GM23338 (cell line): Measurements from ENCODE around the gene KCND2. TPM values are rescaled to one million over a fixed set of nuclear protein-coding genes. Genes with fewer than 3 reads are reported as not detected.

Experiments used
- ATAC-seq: fragments of 200-7000 bp; cut with Tn5 transposase; 3 replicates; pipeline ENCODE4 v1.9.1; 2020
- DNase-seq: peaks from one replicate; pipeline ENCODE4 v3.0.0-alpha.2; 2015; ENCODE audit warnings: low spot score
- H2AFZ ChIP-seq: fragments of 200-600 bp; sonication (generic); 2 replicates; pipeline ENCODE4 v1.8.0; 2016; ENCODE audit warnings: antibody characterized with exemption, mild to moderate bottlenecking, moderate library complexity
- H3F3A ChIP-seq: fragments of 200-600 bp; sonication (generic); replicated peaks from 2 replicates; pipeline ENCODE4 v1.8.0; 2017; ENCODE audit warnings: antibody characterized with exemption, mixed run types, low read depth
- H3K27ac ChIP-seq: fragments of 200-600 bp; sonication (generic); 2 replicates; pipeline ENCODE4 v1.6.1; 2016; ENCODE audit warnings: low read depth
- H3K27me3 ChIP-seq: fragments of 200-600 bp; sonication (generic); 2 replicates; pipeline ENCODE4 v1.8.0; 2016; ENCODE audit warnings: mild to moderate bottlenecking, mixed run types, moderate library complexity; ENCODE audit not compliant: insufficient read depth
- H3K36me3 ChIP-seq: fragments of 200-600 bp; sonication (generic); 2 replicates; pipeline ENCODE4 v1.8.0; 2016; ENCODE audit warnings: mild to moderate bottlenecking; ENCODE audit not compliant: insufficient read depth
- H3K4me1 ChIP-seq: fragments of 200-600 bp; sonication (generic); 2 replicates; pipeline ENCODE4 v1.8.0; 2016; ENCODE audit warnings: mild to moderate bottlenecking, moderate library complexity; ENCODE audit not compliant: insufficient read depth
- H3K4me2 ChIP-seq: fragments of 200-600 bp; sonication (generic); 2 replicates; pipeline ENCODE4 v1.7.1; 2017; ENCODE audit warnings: mixed run types
- H3K4me3 ChIP-seq: fragments of 200-600 bp; sonication (generic); 2 replicates; pipeline ENCODE4 v1.6.1; 2016; ENCODE audit warnings: mixed run types
- H3K79me2 ChIP-seq: fragments of 200-600 bp; sonication (generic); replicated peaks from 2 replicates; pipeline ENCODE4 v1.8.0; 2017; ENCODE audit warnings: mild to moderate bottlenecking; ENCODE audit not compliant: insufficient read depth
- H3K9me2 ChIP-seq: fragments of 200-600 bp; sonication (generic); 2 replicates; pipeline ENCODE4 v1.8.0; 2017; ENCODE audit not compliant: insufficient read depth
- H4K20me1 ChIP-seq: fragments of 200-600 bp; sonication (generic); replicated peaks from 2 replicates; pipeline ENCODE4 v1.8.0; 2017; ENCODE audit warnings: mild to moderate bottlenecking; ENCODE audit not compliant: insufficient read depth
- H3K27ac Mint-ChIP-seq: 2 replicates; pipeline ENCODE4 v1.8.0; 2020; ENCODE audit warnings: inconsistent platforms, mild to moderate bottlenecking, moderate library complexity, mixed read lengths
- H3K27me3 Mint-ChIP-seq: 3 replicates; pipeline ENCODE4 v1.8.0; 2022; ENCODE audit warnings: low read depth, mild to moderate bottlenecking, moderate library complexity, mixed read lengths, inconsistent platforms; ENCODE audit not compliant: insufficient read depth, poor library complexity
- H3K36me3 Mint-ChIP-seq: 3 replicates; pipeline ENCODE4 v1.8.0; 2021; ENCODE audit warnings: low read depth, mild to moderate bottlenecking, inconsistent platforms, moderate library complexity, mixed read lengths
- H3K4me1 Mint-ChIP-seq: 3 replicates; pipeline ENCODE4 v1.8.0; 2020; ENCODE audit warnings: mild to moderate bottlenecking, inconsistent platforms, mixed read lengths
- H3K4me3 Mint-ChIP-seq: 3 replicates; pipeline ENCODE4 v1.8.0; 2021; ENCODE audit warnings: moderate library complexity, mild to moderate bottlenecking, inconsistent platforms, mixed read lengths
- H3K9me3 Mint-ChIP-seq: 3 replicates; pipeline ENCODE4 v1.8.0; 2020; ENCODE audit warnings: moderate library complexity, mild to moderate bottlenecking, inconsistent platforms, mixed read lengths
- CTCF ChIP-seq, 2 experiments: fragments of 200-600 bp in 1 of 2; sonication (generic) in 1 of 2; conservative IDR thresholded peaks; 2 replicates each; pipeline versions ENCODE4 v1.5.1 to v1.6.1; 2016 to 2017; ENCODE audit warnings: antibody characterized with exemption in 2 of 2, low read depth in 2 of 2, mild to moderate bottlenecking in 2 of 2, moderate library complexity in 1 of 2
- EZH2phosphoT487 ChIP-seq: fragments of 200-600 bp; sonication (generic); IDR thresholded peaks from one replicate; pipeline ENCODE4 v1.8.1; 2018; ENCODE audit warnings: antibody characterized with exemption; ENCODE audit not compliant: unreplicated experiment
- NANOG ChIP-seq: IDR thresholded peaks from 2 replicates; pipeline ENCODE4 v1.6.1; 2016; ENCODE audit warnings: antibody characterized with exemption, borderline replicate concordance
- POLR2AphosphoS5 ChIP-seq: IDR thresholded peaks from 2 replicates; pipeline ENCODE4 v1.6.1; 2016; ENCODE audit warnings: antibody characterized with exemption, low read depth
- STAT1 ChIP-seq: IDR thresholded peaks from one replicate; pipeline ENCODE4 v1.6.1; 2016; ENCODE audit warnings: antibody characterized with exemption; ENCODE audit not compliant: unreplicated experiment
- ZNF114 ChIP-seq: fragments of 250-450 bp; sonication (Bioruptor Pico); IDR thresholded peaks from 2 replicates; pipeline ENCODE4 v1.5.0; 2020; ENCODE audit warnings: mild to moderate bottlenecking, moderate library complexity
- ZNF462 ChIP-seq: fragments of 250-450 bp; sonication (Bioruptor Pico); IDR thresholded peaks from 2 replicates; pipeline ENCODE4 v1.5.0; 2020; ENCODE audit warnings: mild to moderate bottlenecking, moderate library complexity
- polyA plus RNA-seq: library from polyadenylated mRNA; unstranded; fragments of >200 nt; fragmentation: Nextera tagmentation; extraction: Ambion mirVana; gene quantifications from 2 replicates; pipeline ENCODE4 v1.2.1, GENCODE V29; 2016
- total RNA-seq: library from RNA; depleted of rRNA; stranded (reverse); fragments of >200 nt; shearing (Covaris generic); gene quantifications from 2 replicates; pipeline ENCODE4 v1.2.3, GENCODE V29; 2014

Gene KCND2
- total and polyA plus RNA-seq, 2 experiments from 2014 or later: 7.1 to 15.6 TPM

- H3K27ac ChIP-seq: no peak overlapping the region
- no peak overlapping the region for H3K4me3 Mint-ChIP-seq
- H3K27me3 Mint-ChIP-seq: peaks cover 2% of the 10 kb centered on the region
- H3K36me3 Mint-ChIP-seq: no peaks in the 10 kb centered on the region
- DNase-seq (no peak), ATAC-seq (no peak)
- H3K9me2 ChIP-seq: no peaks in the 10 kb centered on the region; the same call in 1 of the 2 replicates
- H3K4me1 ChIP-seq: no peaks in the 10 kb centered on the region
- H3K36me3 ChIP-seq: no peaks in the 10 kb centered on the region
- no peaks in the 10 kb centered on the region for H3K79me2 ChIP-seq
- no peak overlapping the region for H2AFZ ChIP-seq
- no peak overlapping the region for H3K4me2 ChIP-seq
- H4K20me1 ChIP-seq: no peaks in the 10 kb centered on the region
- no peak overlapping the region for H3K27ac Mint-ChIP-seq
- H3K27me3 ChIP-seq: no peaks in the 10 kb centered on the region
- H3K4me1 Mint-ChIP-seq: peaks cover 4% of the 10 kb centered on the region
- H3K9me3 Mint-ChIP-seq: no peaks in the 10 kb centered on the region
- H3K4me3 ChIP-seq: no peak overlapping the region
- TF ChIP-seq CTCF (conservative IDR thresholded peaks at IDR 0.05; ENCODE audit: low read depth in 2 of 2) (no peak), POLR2AphosphoS5 (no peak), ZNF114 (CRISPR knock-in tag) (no peak), EZH2phosphoT487 (no peak), STAT1 (no peak)
- H3F3A ChIP-seq: no peaks in the 10 kb centered on the region
Measured at GRCh38 chr7:120467676-120468075, 194.7 kb downstream of the KCND2 start.

- H3K36me3 Mint-ChIP-seq: no peaks in the 10 kb centered on the region
- TF ChIP-seq STAT1 (no peak), NANOG (no peak), ZNF462 (CRISPR knock-in tag) (no peak)
- no peaks in the 10 kb centered on the region for H3K9me3 Mint-ChIP-seq
Measured at GRCh38 chr7:120468611-120469010, 195.6 kb downstream of the KCND2 start.

More at GRCh38 chr7:120468611-120469010, 195.6 kb downstream of the KCND2 start:
- DNase-seq (no peak), ATAC-seq (no peak)
- Histone ChIP-seq H3K27me3 (no peaks in the 10 kb centered on the region), H3K36me3 (no peaks in the 10 kb centered on the region), H3K4me2 (no peak overlapping the region), H3F3A (no peaks in the 10 kb centered on the region), H3K4me3 (no peak overlapping the region), H3K27ac (no peak overlapping the region), H3K79me2 (no peaks in the 10 kb centered on the region), H4K20me1 (no peaks in the 10 kb centered on the region), H3K9me2 (no peaks in the 10 kb centered on the region; the same call in 1 of the 2 replicates), H3K4me1 (no peaks in the 10 kb centered on the region), H2AFZ (no peak overlapping the region)
- Mint-ChIP-seq H3K27me3 (peaks cover 2% of the 10 kb centered on the region), H3K4me3 (no peak overlapping the region), H3K27ac (no peak overlapping the region), H3K4me1 (peaks cover 5% of the 10 kb centered on the region)
